HG03558 (cell line): ENCODE results near the gene RGMB.
A peak's percentile ranks its signal among the peaks of the same experiment; 100 is the strongest.
"Not testable (repeated sequence)": the region's sequence is repeated elsewhere in the genome, so short reads cannot be mapped to it uniquely, and the experiment has no call there.

Experiments used
- ATAC-seq: cut with Tn5 transposase; IDR thresholded peaks from one replicate; pipeline ENCODE4 v1.9.1; 2021; ENCODE audit warnings: moderate number of reproducible peaks; ENCODE audit not compliant: unreplicated experiment; ENCODE audit errors: extremely low read depth

RGMB gene, protein sequence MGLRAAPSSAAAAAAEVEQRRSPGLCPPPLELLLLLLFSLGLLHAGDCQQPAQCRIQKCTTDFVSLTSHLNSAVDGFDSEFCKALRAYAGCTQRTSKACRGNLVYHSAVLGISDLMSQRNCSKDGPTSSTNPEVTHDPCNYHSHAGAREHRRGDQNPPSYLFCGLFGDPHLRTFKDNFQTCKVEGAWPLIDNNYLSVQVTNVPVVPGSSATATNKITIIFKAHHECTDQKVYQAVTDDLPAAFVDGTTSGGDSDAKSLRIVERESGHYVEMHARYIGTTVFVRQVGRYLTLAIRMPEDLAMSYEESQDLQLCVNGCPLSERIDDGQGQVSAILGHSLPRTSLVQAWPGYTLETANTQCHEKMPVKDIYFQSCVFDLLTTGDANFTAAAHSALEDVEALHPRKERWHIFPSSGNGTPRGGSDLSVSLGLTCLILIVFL

DNA sequence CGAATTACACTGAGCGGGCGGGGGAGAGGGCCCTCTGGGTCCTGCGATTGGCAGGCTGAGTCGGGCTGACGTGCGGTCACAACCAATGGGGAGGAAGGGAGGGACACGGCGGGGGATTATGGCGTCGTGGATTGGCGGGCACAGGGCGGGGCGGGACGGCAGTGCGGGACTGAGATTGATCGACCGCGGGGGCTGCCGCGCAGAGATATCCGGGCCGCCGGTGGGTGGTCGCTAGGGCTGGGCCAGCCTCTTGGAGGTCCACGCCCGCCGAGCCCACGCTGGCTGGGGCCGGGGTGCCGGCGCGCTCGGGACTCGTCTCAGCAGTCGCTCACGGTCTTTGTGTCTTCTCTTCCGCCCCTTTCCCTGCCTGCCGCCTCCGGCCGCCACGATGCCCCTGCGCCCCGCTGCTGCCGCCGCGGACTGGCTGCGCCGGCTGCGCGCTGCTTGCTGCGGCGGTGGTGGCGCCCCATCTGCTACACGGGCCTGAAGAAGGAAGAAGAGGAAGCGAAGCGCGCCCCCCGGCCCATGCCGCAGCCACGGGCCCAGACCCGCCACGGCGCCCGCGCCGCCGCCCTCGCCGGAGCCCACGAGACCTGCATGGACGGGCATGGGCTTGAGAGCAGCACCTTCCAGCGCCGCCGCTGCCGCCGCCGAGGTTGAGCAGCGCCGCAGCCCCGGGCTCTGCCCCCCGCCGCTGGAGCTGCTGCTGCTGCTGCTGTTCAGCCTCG lies at the start of gene RGMB:
RGMB (plus strand) TSS at position 200 of the 728 bp plus-strand sequence; CDS start at position 608, 408 bp downstream.
- ATAC-seq: peak; percentile 55

DNA sequence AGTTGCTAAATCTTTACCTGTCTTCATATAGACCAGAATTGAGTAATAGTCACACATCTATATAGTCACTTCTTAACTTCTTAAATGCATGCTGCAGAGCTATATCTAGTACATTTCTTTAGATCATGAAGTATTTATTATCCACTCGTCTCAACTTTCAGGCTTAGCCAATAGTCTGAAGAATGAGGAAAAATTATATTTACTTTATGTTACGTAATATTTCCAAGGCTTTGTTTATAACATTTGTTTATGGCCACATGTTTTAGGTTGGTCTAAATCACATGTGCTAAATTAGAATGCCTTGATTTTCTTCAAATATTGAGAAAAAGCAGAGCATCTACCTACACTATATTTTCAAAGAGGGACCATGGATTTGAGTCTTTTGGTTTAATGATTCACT lies 47.2 kb upstream of the RGMB start:
- ATAC-seq: no peak

DNA sequence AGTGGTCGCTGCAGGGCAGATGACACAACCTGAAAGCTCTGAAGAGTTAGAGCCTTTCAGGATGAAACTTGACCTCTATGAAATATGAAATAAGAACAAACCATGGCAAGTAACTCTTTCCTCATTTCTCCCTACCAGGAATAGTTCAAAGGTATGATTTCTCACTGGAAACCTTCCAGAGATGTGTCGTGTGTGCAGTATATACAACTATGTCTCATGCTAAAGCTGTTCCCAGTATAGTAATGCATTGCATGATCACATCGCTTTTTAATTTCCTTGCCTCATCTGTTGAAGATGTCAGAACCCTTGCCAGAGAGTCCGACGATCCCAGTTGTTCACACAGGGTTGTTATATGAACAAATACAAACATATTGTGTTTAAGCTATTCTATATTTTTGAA lies 45.8 kb upstream of the RGMB start:
- ATAC-seq: no peak

DNA sequence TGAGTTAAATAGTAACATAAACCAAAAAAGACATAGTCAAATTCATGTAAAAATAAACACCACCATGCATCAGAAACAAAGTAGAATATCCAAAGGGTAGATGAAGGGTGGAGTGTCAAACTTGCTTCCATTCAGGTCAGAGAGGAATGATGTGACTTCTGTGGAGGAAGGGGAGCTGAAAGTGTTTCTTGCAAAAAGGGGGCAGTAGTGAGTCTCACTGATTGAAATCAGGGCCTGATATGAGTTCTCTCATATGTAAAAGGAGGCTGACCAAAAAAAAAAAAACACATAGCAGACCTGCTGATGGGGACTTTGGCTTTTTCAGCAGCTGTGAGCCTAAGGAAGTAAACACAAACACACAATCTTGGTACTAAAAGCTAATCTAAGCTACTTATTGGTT lies 38.8 kb upstream of the RGMB start:
- no peak for ATAC-seq

DNA sequence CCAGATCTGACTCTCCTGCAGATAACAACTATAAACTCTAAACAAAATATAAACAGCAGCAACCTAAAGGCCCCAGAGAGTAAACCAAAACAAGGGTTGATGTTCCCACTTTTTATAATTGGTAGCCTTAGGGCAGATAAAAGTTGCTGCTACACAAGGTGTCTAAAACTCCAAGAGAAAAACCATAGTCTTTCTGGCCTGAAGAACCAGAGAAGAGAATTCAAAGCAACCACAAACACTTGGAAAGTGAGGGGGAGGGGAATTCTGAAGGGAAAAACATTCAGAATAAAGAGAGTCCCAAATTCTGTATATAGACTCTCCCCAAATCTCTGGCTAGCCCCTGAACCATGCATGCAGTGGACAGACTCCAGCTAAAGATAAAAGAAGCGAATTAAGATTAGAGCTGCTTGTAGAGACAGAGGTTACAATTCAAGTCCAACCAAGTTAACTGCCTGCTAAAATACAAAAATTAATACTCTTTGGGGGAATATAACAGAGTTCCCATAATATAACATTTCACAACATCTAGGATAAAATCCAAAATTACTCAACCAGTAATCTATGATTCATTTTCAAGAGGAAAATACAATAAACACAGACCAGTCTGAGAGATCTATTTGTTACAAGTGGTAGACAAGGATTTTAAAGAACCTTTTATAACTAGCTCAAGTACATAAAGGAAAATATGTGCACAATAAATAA lies 37.5 kb upstream of the RGMB start:
- ATAC-seq: no peak

DNA sequence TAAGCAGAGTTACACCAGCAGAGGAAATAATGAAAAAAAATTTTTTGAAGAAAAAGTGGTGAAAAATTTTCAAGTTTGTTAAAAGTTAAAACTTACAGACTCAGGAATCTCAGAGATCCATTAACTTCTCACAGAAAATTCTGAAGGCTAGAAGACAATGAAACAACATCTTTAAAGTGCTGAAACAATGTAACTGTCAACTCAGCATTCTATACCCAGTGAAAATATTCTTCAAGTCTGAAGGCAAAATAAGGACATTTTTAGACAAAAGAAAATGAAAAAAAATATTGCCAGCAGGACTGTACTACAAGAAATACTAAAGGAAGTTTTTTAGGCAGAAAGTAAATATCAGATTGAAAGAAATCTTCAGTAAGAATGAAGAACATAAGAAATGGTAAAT lies 36.7 kb upstream of the RGMB start:
- ATAC-seq: no peak

DNA sequence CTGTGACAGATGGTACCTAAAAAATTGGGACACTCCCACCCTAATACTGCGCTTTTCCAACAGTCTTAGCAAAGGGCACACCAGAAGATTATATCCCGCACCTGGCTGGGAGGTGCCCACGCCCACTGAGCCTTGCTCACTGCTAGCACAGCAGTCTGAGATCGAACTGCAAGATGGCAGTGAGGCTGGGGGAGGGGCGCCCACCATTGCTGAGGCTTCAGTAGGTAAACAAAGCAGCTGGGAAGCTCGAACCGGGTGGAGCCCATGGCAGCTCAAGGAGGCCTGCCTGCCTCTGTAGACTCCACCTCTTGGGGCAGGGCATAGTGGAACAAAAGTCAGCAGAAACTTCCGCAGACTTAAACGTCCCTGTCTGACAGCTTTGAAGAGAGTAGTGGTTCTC lies 36.0 kb upstream of the RGMB start:
- not testable (repeated sequence) for ATAC-seq

DNA sequence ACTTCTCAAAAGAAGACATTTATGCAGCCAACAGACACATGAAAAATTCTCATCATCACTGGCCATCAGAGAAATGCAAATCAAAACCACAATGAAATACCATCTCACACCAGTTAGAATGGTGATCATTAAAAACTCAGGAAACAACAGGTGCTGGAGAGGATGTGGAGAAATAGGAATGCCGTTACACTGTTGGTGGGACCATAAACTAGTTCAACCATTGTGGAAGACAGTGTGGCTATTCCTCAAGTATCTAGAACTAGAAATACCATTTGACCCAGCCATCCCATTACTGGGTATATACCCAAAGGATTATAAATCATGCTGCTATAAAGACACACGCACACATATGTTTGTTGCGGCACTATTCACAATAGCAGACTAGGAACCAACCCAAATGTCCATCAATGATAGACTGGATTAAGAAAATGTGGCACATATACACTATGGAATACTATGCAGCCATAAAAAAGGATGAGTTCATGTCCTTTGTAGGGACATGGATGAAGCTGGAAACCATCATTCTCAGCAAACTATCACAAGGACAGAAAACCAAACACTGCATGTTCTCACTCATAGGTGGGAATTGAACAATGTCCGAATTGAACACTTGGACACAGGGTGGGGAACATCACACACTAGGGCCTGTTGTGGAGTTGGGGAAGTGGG lies 34.8 kb upstream of the RGMB start:
- ATAC-seq: not testable (repeated sequence)

DNA sequence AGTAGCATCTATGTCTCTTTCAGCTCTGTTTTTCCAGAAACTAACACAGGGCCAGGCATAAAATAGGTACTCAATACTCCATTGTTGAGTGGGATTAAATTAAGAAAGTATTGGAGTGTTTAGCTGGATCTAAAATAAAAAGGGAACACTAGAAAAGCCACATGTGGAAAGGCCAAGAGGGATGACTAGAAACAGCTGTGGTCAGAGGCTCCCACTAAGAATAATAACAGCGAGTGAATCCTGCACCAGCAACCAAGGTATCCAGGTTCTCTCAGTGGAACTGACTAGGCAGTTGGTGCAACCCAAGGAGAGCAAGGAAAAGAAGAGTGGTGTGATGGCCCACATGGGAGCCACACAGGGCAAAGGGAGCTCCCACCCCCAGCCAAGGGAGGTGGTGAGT lies 31.5 kb upstream of the RGMB start:
- no peak for ATAC-seq

DNA sequence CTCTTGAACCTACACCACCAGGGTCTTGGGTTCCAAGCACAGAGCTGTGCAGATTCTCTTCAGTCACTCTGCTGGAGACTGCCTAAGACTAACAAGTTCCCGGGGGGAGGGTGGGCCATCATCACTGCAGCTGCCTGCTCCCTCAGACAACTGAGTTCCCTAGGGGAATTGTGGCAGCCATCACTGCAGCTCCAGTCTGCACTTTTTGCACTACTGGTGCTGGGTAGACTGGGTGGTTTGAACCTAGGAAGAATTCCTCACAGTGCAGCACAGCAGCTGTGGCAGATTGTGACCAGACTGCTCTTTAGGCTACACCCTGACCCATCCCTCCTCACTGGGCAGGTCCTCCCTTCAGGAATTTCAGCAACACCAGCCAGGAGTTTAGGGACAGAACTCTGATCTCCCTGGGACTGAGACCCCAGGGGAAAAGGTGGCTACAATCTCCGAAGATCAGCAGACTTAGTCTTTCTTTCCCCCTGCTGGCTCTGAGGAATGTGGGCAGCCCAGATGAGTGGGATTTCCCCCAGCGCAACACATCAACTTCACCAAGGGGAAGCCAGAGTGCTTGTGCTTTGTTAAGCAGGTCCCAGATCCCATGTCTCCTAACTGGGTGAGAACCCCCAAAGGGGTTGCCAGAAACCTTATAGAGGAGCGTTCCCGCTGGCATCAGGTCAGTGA lies 30.9 kb upstream of the RGMB start:
- no peak for ATAC-seq

DNA sequence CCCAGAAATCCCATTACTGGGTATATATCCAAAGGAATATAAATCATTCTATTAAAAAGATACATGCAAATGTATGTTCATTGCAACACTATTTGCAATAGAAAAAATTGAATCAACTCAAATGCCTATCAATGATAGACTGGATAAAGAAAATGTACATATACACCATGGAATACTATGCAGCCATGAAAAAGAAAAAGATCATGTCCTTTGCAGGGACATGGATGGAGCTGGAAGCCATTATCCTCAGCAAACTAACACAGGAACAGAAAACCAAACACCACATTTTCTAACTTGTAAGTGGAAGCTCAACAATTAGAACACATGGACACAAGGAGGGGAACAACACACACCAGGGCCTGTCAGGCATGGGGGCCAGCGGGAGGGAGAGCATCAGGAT lies 25.2 kb upstream of the RGMB start:
- ATAC-seq: not testable (repeated sequence)

DNA sequence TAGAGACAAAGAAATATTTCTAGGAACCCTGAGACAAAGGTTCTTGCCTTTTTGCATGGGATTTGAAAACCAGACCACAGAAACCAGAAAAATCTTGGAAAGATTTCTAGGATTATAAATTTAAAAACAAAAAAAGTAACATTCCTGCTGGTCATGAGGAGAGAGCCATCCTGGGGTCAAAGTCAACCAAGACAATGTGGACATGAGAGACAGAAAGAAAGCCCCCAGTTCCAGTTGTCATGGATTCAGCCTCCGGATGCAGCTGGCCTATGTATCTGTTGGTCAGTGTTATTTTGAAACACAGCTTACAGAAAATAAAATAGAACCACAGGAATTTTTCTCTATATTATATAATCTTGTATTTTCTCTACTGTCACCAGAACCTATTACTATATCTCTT lies 24.4 kb upstream of the RGMB start:
- no peak for ATAC-seq

DNA sequence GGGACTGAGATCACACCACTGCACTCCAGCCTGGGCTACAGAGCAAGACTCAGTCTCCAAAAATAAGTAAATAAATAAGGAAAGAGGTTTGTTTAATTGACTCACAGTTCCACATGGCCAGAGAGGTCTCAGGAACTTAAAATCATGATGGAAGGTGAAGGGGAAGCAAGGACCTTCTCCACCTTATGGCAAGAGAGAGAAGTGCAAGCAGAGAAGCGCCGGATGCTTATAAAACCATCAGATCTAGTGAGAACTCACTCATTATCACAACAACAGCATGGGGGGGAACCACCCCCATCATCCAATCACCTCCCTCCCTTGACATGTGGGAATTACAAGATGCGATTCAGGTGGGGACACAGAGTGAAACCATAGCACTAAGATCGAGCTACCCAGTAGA lies 22.8 kb upstream of the RGMB start:
- ATAC-seq: no peak

DNA sequence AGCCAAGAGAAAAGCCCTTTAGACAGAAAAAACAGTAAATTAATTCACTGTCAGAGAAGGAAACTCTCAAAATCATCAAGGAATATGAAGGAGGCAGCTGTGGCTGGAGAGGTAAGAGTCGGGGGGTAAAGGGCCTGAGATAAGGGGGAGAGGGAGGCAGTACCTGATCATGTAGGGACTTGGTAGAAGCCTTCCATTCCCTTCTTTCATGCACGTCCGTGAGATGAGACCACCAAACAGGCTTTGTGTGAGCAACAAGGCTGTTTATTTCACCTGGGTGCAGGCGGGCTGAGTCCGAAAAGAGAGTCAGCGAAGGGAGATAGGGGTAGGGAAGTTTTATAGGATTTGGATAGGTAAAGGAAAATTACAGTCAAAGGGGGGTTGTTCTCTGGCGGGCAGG lies 21.1 kb upstream of the RGMB start:
- ATAC-seq: not testable (repeated sequence)

DNA sequence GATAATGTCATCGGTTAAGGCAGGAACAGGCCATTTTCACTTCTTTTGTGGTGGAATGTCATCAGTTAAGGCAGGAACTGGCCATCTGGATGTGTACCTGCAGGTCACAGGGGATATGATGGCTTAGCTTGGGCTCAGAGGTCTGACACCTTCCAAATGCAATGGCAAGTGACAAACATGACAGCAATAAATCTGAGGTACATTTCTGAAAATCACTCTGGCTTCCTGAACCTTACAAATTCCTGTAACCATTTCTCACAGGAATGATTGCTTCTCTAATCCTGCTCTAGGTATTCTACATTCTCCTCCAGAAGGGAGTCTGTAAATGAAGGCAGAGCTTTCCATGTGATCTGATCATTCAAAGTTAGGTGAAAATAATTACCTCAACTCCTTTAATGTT lies 20.7 kb upstream of the RGMB start:
- ATAC-seq: not testable (repeated sequence)

DNA sequence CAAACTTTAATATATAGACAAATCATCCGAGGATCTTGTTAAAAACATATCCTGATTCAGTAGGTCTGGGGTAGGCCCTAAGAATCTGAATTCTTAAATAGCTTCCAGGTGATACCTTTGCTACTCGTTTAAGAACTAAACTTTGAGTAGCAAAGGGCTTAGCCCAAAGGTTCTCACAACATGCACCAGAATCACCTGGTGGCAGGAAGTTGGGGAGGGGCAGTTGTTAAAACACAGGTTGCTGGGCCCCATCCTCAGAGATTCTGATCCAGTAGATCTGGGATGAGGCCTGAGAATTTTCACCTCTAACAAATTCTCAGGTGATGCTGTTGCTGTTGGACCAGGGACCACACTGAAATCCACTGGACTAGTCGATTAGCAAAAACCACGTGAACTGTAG lies 20.0 kb upstream of the RGMB start:
- ATAC-seq: no peak

DNA sequence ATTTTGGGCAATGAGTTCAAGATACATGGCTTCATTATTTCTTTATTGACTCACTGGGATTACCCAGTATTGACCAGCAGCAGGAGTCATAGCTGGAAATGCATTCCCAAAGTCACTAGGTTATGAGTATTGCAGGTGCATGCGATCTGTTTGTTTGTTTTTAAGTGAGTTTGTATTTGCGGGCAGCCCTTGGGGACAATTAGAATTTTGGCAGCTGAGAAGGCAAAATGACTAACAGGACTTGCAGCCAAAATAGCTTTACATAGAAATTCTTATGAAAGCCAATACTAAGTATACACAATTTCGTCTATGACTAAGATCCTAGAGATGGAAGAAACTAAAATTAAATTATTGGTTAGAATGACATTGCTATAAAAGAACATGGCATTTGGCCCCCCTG lies 18.1 kb upstream of the RGMB start:
- ATAC-seq: no peak

DNA sequence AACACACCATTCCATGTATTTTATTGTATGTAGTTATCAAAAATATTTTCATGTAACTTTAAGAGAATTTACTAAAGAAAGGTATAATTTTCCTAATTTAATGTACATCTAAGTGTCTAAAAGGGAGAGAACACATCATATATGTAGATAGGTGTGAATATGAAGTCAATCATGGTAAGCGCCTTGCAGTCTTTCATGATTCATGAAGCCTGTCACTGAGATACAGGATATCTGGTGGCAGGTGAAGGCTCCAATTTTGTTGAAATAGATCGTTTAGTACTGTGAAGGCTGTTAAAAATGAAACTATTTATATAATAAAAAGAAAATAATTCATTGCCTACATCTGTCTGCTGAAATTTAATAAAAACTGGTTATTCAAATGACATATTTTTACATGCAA lies 15.5 kb upstream of the RGMB start:
- no peak for ATAC-seq

DNA sequence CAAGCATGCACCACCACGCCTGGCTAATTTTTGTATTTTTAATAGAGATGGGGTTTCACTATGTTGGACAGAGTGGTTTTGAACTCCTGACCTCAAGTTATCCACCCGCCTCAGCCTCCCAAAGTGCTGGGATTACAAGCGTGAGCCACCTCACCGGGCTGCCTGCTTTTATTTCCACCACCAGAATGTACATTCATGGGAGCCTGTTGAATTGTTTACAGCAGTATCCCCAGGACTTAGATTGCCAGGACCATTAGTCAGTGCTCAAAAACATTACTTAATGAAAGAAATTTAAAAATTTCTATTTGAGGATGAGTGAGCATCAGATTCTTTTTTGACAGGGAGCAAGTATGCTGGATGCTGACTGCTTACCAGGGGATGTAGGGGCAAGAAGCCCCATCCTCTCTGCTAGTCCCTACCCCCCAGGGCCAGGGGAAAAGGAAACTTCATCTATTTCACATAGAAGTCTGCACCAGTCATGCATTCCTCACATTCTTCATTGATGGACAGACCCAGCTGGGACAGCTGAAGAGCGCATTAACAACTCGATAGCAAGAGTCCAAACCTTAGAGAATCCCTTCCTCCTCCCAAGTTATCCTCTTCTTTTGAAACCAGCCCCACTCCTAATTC lies 10.3 kb upstream of the RGMB start:
- ATAC-seq: no peak

DNA sequence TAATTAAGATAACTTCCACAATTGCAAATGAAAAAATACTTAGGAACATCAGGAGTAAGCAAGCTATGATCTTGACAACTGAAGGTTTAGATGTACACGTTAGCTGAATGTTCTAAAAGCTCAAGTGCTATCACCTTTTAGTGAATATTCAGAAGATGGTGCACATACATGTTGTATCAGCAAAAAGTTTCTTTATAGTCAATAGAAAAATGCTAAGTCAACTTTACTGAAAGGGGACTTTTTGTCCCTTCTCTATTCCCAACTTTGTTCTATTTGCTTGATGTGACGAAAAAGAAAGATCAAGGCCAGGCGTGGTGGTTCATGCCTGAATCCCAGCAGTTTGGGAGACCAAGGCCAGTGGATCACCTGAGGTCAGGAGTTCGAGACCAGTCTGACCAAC lies 7.6 kb upstream of the RGMB start:
- no peak for ATAC-seq
